ENCODE measurements around the gene PARG. TPM values are rescaled to one million over a fixed set of nuclear protein-coding genes. Genes with fewer than 3 reads are reported as not detected.
"Not testable (repeated sequence)": the region's sequence is repeated elsewhere in the genome, so short reads cannot be mapped to it uniquely, and the experiment has no call there.

Gene PARG
- total RNA-seq, 1 donor from 2014 or later: 20.4 TPM

GRCh38 chr10:49771046-49771445 is 170.8 kb downstream of the PARG start:
- DNase-seq (ENCODE audit: missing footprints); ATAC-seq; intact Hi-C loops (cut with DNase I): not testable (repeated sequence)

- ATAC-seq (no peak), DNase-seq (ENCODE audit: missing footprints) (no peak)
- intact Hi-C loops (cut with DNase I): no loop called here
These were observed 172.1 kb downstream of the PARG start for GRCh38 chr10:49769692-49770091.

DNA sequence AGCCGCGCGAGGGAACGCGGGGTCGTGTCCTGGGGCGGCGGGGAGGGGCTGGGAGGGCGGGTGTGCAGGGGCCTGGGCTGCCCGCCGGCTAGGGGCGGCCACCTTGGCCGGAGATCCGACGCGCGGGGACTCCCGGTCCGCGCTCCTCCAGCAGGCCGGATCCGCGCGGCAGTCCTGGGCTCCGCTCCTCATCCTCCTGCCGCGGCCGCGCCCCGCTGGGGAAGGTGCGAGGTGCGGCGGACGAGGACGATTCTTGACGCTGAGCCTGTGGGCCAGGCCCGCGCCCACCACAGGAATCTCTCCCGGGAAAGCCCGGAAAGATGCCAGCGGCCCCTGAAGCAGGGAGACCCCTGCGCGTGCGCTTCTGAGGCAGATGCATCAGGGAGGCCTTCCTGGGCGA is 173.1 kb downstream of the PARG start:
- DNase-seq (ENCODE audit: missing footprints) (no peak), ATAC-seq (no peak)
- intact Hi-C loops (cut with DNase I): no loop called here

GRCh38 chr10:49768329-49768728 is 173.5 kb downstream of the PARG start:
- DNase-seq (ENCODE audit: missing footprints) (no peak), ATAC-seq (no peak)
- intact Hi-C loops (cut with DNase I): no loop called here

Other genes starting within 250 kb of the PARG start
- gene OGDHL, start 179.7 kb downstream of the PARG start, total RNA-seq: 1.9 TPM
- gene TIMM23B, start within 50 bp of the PARG start, total RNA-seq: 13.6 TPM
- 2.8 TPM for gene AGAP6, start 46.4 kb upstream of the PARG start, total RNA-seq
- 41.4 TPM for gene WASHC2A, start 125.9 kb upstream of the PARG start, total RNA-seq